Measurements from ENCODE around the gene RNASEH2A.
"Not testable (repeated sequence)": the region's sequence is repeated elsewhere in the genome, so short reads cannot be mapped to it uniquely, and the experiment has no call there.

RNASEH2A gene

GRCh38 chr19:12817188-12817587, 10.8 kb downstream of the RNASEH2A start:
- H2BK120ac ChIP-seq (ENCODE audit: low read depth, low read length); H2AFZ ChIP-seq (ENCODE audit: low read depth, low read length); H3K27me3 ChIP-seq (ENCODE audit: control insufficient read depth in 1 of 2, insufficient read depth in 1 of 2, low read length in 2 of 2); H3K23ac ChIP-seq (ENCODE audit: low read length in 2 of 2); H3K4me2 ChIP-seq (ENCODE audit: low read length, poor library complexity, severe bottlenecking); H4K8ac ChIP-seq (ENCODE audit: low read length); H2BK15ac ChIP-seq (ENCODE audit: low read depth, poor library complexity, severe bottlenecking); H2BK12ac ChIP-seq (ENCODE audit: low read length in 2 of 2); H3K14ac ChIP-seq (ENCODE audit: low read length in 2 of 2); H3K9me3 ChIP-seq (ENCODE audit: control insufficient read depth, low read length); DNase-seq; H3K79me1 ChIP-seq (replicated peaks; ENCODE audit: low read length, poor library complexity, severe bottlenecking); H3K4me1 ChIP-seq (ENCODE audit: control insufficient read depth, insufficient read depth, low read depth, low read length); H2BK5ac ChIP-seq (ENCODE audit: low read depth, low read length, poor library complexity, severe bottlenecking); H3K18ac ChIP-seq (ENCODE audit: low read depth in 1 of 2, low read length in 2 of 2); H2AK5ac ChIP-seq (ENCODE audit: low read length, severe bottlenecking); H4K91ac ChIP-seq (ENCODE audit: low read length); H3K36me3 ChIP-seq (ENCODE audit: control insufficient read depth in 1 of 2, insufficient read depth in 2 of 2, low read depth in 1 of 2, low read length in 2 of 2); H3K27ac ChIP-seq (ENCODE audit: low read length, poor library complexity, severe bottlenecking); H3K4me3 ChIP-seq (ENCODE audit: insufficient read depth in 1 of 2, low read depth in 1 of 2, low read length in 2 of 2); H3K4ac ChIP-seq (ENCODE audit: low read depth in 1 of 2, low read length in 2 of 2); H3K9ac ChIP-seq (ENCODE audit: low read length): not testable (repeated sequence)
- whole genome bisulfite sequencing, result 93% methylated on average over 3 of the region's 6 CpGs

GRCh38 chr19:12817810-12818209, 11.4 kb downstream of the RNASEH2A start:
- not testable (repeated sequence) for DNase-seq; H3K4ac ChIP-seq (ENCODE audit: low read depth in 1 of 2, low read length in 2 of 2); H3K18ac ChIP-seq (ENCODE audit: low read depth in 1 of 2, low read length in 2 of 2); H3K14ac ChIP-seq (ENCODE audit: low read length in 2 of 2); H4K91ac ChIP-seq (ENCODE audit: low read length); H4K8ac ChIP-seq (ENCODE audit: low read length); H2AK5ac ChIP-seq (ENCODE audit: low read length, severe bottlenecking); H2BK12ac ChIP-seq (ENCODE audit: low read length in 2 of 2); H3K4me3 ChIP-seq (ENCODE audit: insufficient read depth in 1 of 2, low read depth in 1 of 2, low read length in 2 of 2); H3K9ac ChIP-seq (ENCODE audit: low read length); H2BK15ac ChIP-seq (ENCODE audit: low read depth, poor library complexity, severe bottlenecking); H3K27me3 ChIP-seq (ENCODE audit: control insufficient read depth in 1 of 2, insufficient read depth in 1 of 2, low read length in 2 of 2); H3K4me1 ChIP-seq (ENCODE audit: control insufficient read depth, insufficient read depth, low read depth, low read length); H3K79me1 ChIP-seq (replicated peaks; ENCODE audit: low read length, poor library complexity, severe bottlenecking); H2AFZ ChIP-seq (ENCODE audit: low read depth, low read length); H3K27ac ChIP-seq (ENCODE audit: low read length, poor library complexity, severe bottlenecking); H2BK120ac ChIP-seq (ENCODE audit: low read depth, low read length); H3K4me2 ChIP-seq (ENCODE audit: low read length, poor library complexity, severe bottlenecking); H3K36me3 ChIP-seq (ENCODE audit: control insufficient read depth in 1 of 2, insufficient read depth in 2 of 2, low read depth in 1 of 2, low read length in 2 of 2); H3K9me3 ChIP-seq (ENCODE audit: control insufficient read depth, low read length); H2BK5ac ChIP-seq (ENCODE audit: low read depth, low read length, poor library complexity, severe bottlenecking); H3K23ac ChIP-seq (ENCODE audit: low read length in 2 of 2)
- 98% methylated on average over 10 of the region's 11 CpGs for WGBS

- no peak overlapping the region for H4K8ac ChIP-seq (ENCODE audit: low read length)
- WGBS, result 98% methylated on average over 2 of the region's 2 CpGs
- H2AFZ ChIP-seq (ENCODE audit: low read depth, low read length), result no peak overlapping the region
- H3K4ac ChIP-seq (ENCODE audit: low read depth in 1 of 2, low read length in 2 of 2), result no peak overlapping the region
- H4K91ac ChIP-seq (ENCODE audit: low read length), result no peak overlapping the region
- no peaks in the 10 kb centered on the region for H3K36me3 ChIP-seq (ENCODE audit: control insufficient read depth in 1 of 2, insufficient read depth in 2 of 2, low read depth in 1 of 2, low read length in 2 of 2)
- no peak overlapping the region for H2BK5ac ChIP-seq (ENCODE audit: low read depth, low read length, poor library complexity, severe bottlenecking)
- H2AK5ac ChIP-seq (ENCODE audit: low read length, severe bottlenecking), result no peak overlapping the region
- H3K27ac ChIP-seq (ENCODE audit: low read length, poor library complexity, severe bottlenecking), result no peak overlapping the region
- no peak overlapping the region for H3K18ac ChIP-seq (ENCODE audit: low read depth in 1 of 2, low read length in 2 of 2)
- H3K4me2 ChIP-seq (ENCODE audit: low read length, poor library complexity, severe bottlenecking), result no peak overlapping the region
- H2BK15ac ChIP-seq (ENCODE audit: low read depth, poor library complexity, severe bottlenecking), result no peak overlapping the region
- H3K9me3 ChIP-seq (ENCODE audit: control insufficient read depth, low read length), result peaks cover 4% of the 10 kb centered on the region
- H2BK120ac ChIP-seq (ENCODE audit: low read depth, low read length), result no peak overlapping the region
- DNase-seq, result no peak
- H2BK12ac ChIP-seq (ENCODE audit: low read length in 2 of 2), result no peak overlapping the region
- H3K79me1 ChIP-seq (replicated peaks; ENCODE audit: low read length, poor library complexity, severe bottlenecking), result no peaks in the 10 kb centered on the region
- H3K23ac ChIP-seq (ENCODE audit: low read length in 2 of 2), result no peak overlapping the region
- H3K4me3 ChIP-seq (ENCODE audit: insufficient read depth in 1 of 2, low read depth in 1 of 2, low read length in 2 of 2), result no peak overlapping the region
- H3K9ac ChIP-seq (ENCODE audit: low read length), result no peak overlapping the region
- peaks cover 5% of the 10 kb centered on the region for H3K4me1 ChIP-seq (ENCODE audit: control insufficient read depth, insufficient read depth, low read depth, low read length)
- H3K14ac ChIP-seq (ENCODE audit: low read length in 2 of 2), result no peak overlapping the region
- H3K27me3 ChIP-seq (ENCODE audit: control insufficient read depth in 1 of 2, insufficient read depth in 1 of 2, low read length in 2 of 2), result peaks cover 12 to 20% of the 10 kb centered on the region in 2 experiments
These were observed 15.4 kb downstream of the RNASEH2A start for GRCh38 chr19:12821761-12822160.

- Histone ChIP-seq H3K4me2 (ENCODE audit: low read length, poor library complexity, severe bottlenecking) (no peak overlapping the region), H3K9me3 (ENCODE audit: control insufficient read depth, low read length) (peaks cover 4% of the 10 kb centered on the region), H3K27me3 (ENCODE audit: control insufficient read depth in 1 of 2, insufficient read depth in 1 of 2, low read length in 2 of 2) (peaks cover 37 to 41% of the 10 kb centered on the region in 2 experiments), H3K36me3 (ENCODE audit: control insufficient read depth in 1 of 2, insufficient read depth in 2 of 2, low read depth in 1 of 2, low read length in 2 of 2) (no peaks in the 10 kb centered on the region), H3K4me3 (ENCODE audit: insufficient read depth in 1 of 2, low read depth in 1 of 2, low read length in 2 of 2) (peak overlapping the region in 1 of 2 experiments; percentile 28), H3K79me1 (replicated peaks; ENCODE audit: low read length, poor library complexity, severe bottlenecking) (no peaks in the 10 kb centered on the region), H3K27ac (ENCODE audit: low read length, poor library complexity, severe bottlenecking) (no peak overlapping the region), H3K14ac (ENCODE audit: low read length in 2 of 2) (no peak overlapping the region), H4K91ac (ENCODE audit: low read length) (no peak overlapping the region), H3K9ac (ENCODE audit: low read length) (no peak overlapping the region), H2AK5ac (ENCODE audit: low read length, severe bottlenecking) (no peak overlapping the region), H2BK5ac (ENCODE audit: low read depth, low read length, poor library complexity, severe bottlenecking) (no peak overlapping the region), H3K4ac (ENCODE audit: low read depth in 1 of 2, low read length in 2 of 2) (no peak overlapping the region), H3K4me1 (ENCODE audit: control insufficient read depth, insufficient read depth, low read depth, low read length) (peaks cover 5% of the 10 kb centered on the region), H3K23ac (ENCODE audit: low read length in 2 of 2) (peak overlapping the region in 1 of 2 experiments; percentile 31), H2BK12ac (ENCODE audit: low read length in 2 of 2) (peak overlapping the region in 1 of 2 experiments; percentile 14), H2BK120ac (ENCODE audit: low read depth, low read length) (no peak overlapping the region), H4K8ac (ENCODE audit: low read length) (peak overlapping the region; percentile 30), H3K18ac (ENCODE audit: low read depth in 1 of 2, low read length in 2 of 2) (peak overlapping the region in 1 of 2 experiments; percentile 64), H2BK15ac (ENCODE audit: low read depth, poor library complexity, severe bottlenecking) (no peak overlapping the region), H2AFZ (ENCODE audit: low read depth, low read length) (peak overlapping the region; percentile 10)
- 6% methylated on average over 45 of the region's 46 CpGs for WGBS
- peak; percentile 39 for DNase-seq
These were observed 19.1 kb downstream of the RNASEH2A start for GRCh38 chr19:12825254-12826131.

Data from mesenchymal stem cell (in vitro differentiated cells and primary cell).